ENCODE measurements around the gene UBFD1.

- TF ChIP-seq POLR2A (IDR thresholded peaks at IDR 0.05; ENCODE audit: borderline replicate concordance, extremely low read depth, insufficient read depth, insufficient read length), result no peak
- TF ChIP-seq YY1 (IDR thresholded peaks at IDR 0.05; ENCODE audit: extremely low read depth, insufficient replicate concordance, low read depth, low read length), result no peak
- TF ChIP-seq REST (IDR thresholded peaks at IDR 0.05; ENCODE audit: low read depth), result no peak
- peak; percentile 54 to 73 (median 71) for TF ChIP-seq CTCF (IDR thresholded peaks at IDR 0.05 in 2 of 3, conservative IDR thresholded peaks at IDR 0.05 in 1 of 3; ENCODE audit: borderline replicate concordance in 1 of 3, insufficient read depth in 1 of 3, low read depth in 2 of 3, low read length in 2 of 3)
- no peak for TF ChIP-seq MAX (IDR thresholded peaks at IDR 0.05)
- no peak for TF ChIP-seq ZFX (IDR thresholded peaks at IDR 0.05)
- no peak for TF ChIP-seq EZH2phosphoT487 (IDR thresholded peaks at IDR 0.05; ENCODE audit: borderline replicate concordance)
- no peak for TF ChIP-seq CBX3 (IDR thresholded peaks at IDR 0.05; ENCODE audit: low read depth)
- no peak for TF ChIP-seq CEBPB (IDR thresholded peaks at IDR 0.05; ENCODE audit: low read depth)
- TF ChIP-seq ZBTB33 (IDR thresholded peaks at IDR 0.05; ENCODE audit: extremely low read depth, insufficient replicate concordance, low read length), result no peak
These were observed 39.7 kb downstream of the UBFD1 start for GRCh38 chr16:23597003-23597756.

All from HCT116 (cell line).